ENCODE results near the gene ABL2.
"Not testable (repeated sequence)": the region's sequence is repeated elsewhere in the genome, so short reads cannot be mapped to it uniquely, and the experiment has no call there.

ABL2 gene

GRCh38 chr1:179229214-179230140, at the start of gene ABL2:
Gene ABL2 (minus strand): TSS chr1:179229677. CDS start chr1:179229397, 280 bp downstream.
- in situ Hi-C loops (cut with MboI; ENCODE audit: low sequenced_read_pairs): no loop called here

- in situ Hi-C loops (cut with MboI; ENCODE audit: low sequenced_read_pairs): no loop called here
Observed at GRCh38 chr1:179278920-179279319, 49.4 kb upstream of the ABL2 start.

- in situ Hi-C loops (cut with MboI; ENCODE audit: low sequenced_read_pairs): not testable (repeated sequence)
Observed at GRCh38 chr1:179274424-179274823, 44.9 kb upstream of the ABL2 start.

- in situ Hi-C loops (cut with MboI; ENCODE audit: low sequenced_read_pairs): no loop called here
Observed at GRCh38 chr1:179269071-179269470, 39.6 kb upstream of the ABL2 start.

- in situ Hi-C loops (cut with MboI; ENCODE audit: low sequenced_read_pairs): no loop called here
Observed at GRCh38 chr1:179264507-179264906, 35.0 kb upstream of the ABL2 start.

- in situ Hi-C loops (cut with MboI; ENCODE audit: low sequenced_read_pairs): no loop called here
Observed at GRCh38 chr1:179263121-179263520, 33.6 kb upstream of the ABL2 start.

- in situ Hi-C loops (cut with MboI; ENCODE audit: low sequenced_read_pairs): no loop called here
Observed at GRCh38 chr1:179262183-179262582, 32.7 kb upstream of the ABL2 start.

GRCh38 chr1:179253286-179253972, 24.0 kb upstream of the ABL2 start:
- in situ Hi-C loops (cut with MboI; ENCODE audit: low sequenced_read_pairs): no loop called here

- in situ Hi-C loops (cut with MboI; ENCODE audit: low sequenced_read_pairs): no loop called here
Observed at GRCh38 chr1:179252606-179253005, 23.1 kb upstream of the ABL2 start.

- in situ Hi-C loops (cut with MboI; ENCODE audit: low sequenced_read_pairs): no loop called here
Observed at GRCh38 chr1:179251675-179252074, 22.2 kb upstream of the ABL2 start.

- in situ Hi-C loops (cut with MboI; ENCODE audit: low sequenced_read_pairs): no loop called here
Observed at GRCh38 chr1:179247923-179248322, 18.4 kb upstream of the ABL2 start.

- in situ Hi-C loops (cut with MboI; ENCODE audit: low sequenced_read_pairs): not testable (repeated sequence)
Observed at GRCh38 chr1:179245426-179245825, 15.9 kb upstream of the ABL2 start.

- in situ Hi-C loops (cut with MboI; ENCODE audit: low sequenced_read_pairs): no loop called here
Observed at GRCh38 chr1:179241530-179242097, 12.1 kb upstream of the ABL2 start.

- in situ Hi-C loops (cut with MboI; ENCODE audit: low sequenced_read_pairs): no loop called here
Observed at GRCh38 chr1:179237222-179237621, 7.7 kb upstream of the ABL2 start.

- in situ Hi-C loops (cut with MboI; ENCODE audit: low sequenced_read_pairs): no loop called here
Observed at GRCh38 chr1:179234863-179235262, 5.4 kb upstream of the ABL2 start.

- in situ Hi-C loops (cut with MboI; ENCODE audit: low sequenced_read_pairs): no loop called here
Observed at GRCh38 chr1:179231923-179232322, 2.4 kb upstream of the ABL2 start.

- in situ Hi-C loops (cut with MboI; ENCODE audit: low sequenced_read_pairs): no loop called here
Observed at GRCh38 chr1:179230721-179231120, 1.2 kb upstream of the ABL2 start.

GRCh38 chr1:179230251-179230650, 774 bp upstream of the ABL2 start:
- in situ Hi-C loops (cut with MboI; ENCODE audit: low sequenced_read_pairs): no loop called here

GRCh38 chr1:179228783-179229213, 679 bp downstream of the ABL2 start:
- in situ Hi-C loops (cut with MboI; ENCODE audit: low sequenced_read_pairs): no loop called here

GRCh38 chr1:179226738-179227137, 2.7 kb downstream of the ABL2 start:
- in situ Hi-C loops (cut with MboI; ENCODE audit: low sequenced_read_pairs): no loop called here

GRCh38 chr1:179224466-179224865, 5.0 kb downstream of the ABL2 start:
- in situ Hi-C loops (cut with MboI; ENCODE audit: low sequenced_read_pairs): not testable (repeated sequence)

GRCh38 chr1:179221121-179221520, 8.4 kb downstream of the ABL2 start:
- in situ Hi-C loops (cut with MboI; ENCODE audit: low sequenced_read_pairs): not testable (repeated sequence)
